Progenitor cell of endocrine pancreas (in vitro differentiated cells): Measurements from ENCODE around the gene VPS13C. TPM values are rescaled to one million over a fixed set of nuclear protein-coding genes. Genes with fewer than 3 reads are reported as not detected.

Source experiments
- DNase-seq: peaks from one replicate; pipeline ENCODE4 v3.0.0; 2021; ENCODE audit warnings: low spot score; ENCODE audit not compliant: unreplicated experiment
- H3K27ac Mint-ChIP-seq: 2 replicates; pipeline ENCODE4 v1.8.0; 2021; ENCODE audit warnings: mild to moderate bottlenecking, moderate library complexity, mixed read lengths
- H3K27me3 Mint-ChIP-seq: 2 replicates; pipeline ENCODE4 v1.8.0; 2021; ENCODE audit warnings: mixed read lengths
- H3K36me3 Mint-ChIP-seq: 2 replicates; pipeline ENCODE4 v1.8.0; 2022; ENCODE audit warnings: mixed read lengths; ENCODE audit not compliant: insufficient read depth
- H3K4me1 Mint-ChIP-seq: 2 replicates; pipeline ENCODE4 v1.8.0; 2021; ENCODE audit warnings: low read depth, mixed read lengths
- H3K4me3 Mint-ChIP-seq: 2 replicates; pipeline ENCODE4 v1.8.0; 2021; ENCODE audit warnings: low read depth, mild to moderate bottlenecking, moderate library complexity, mixed read lengths
- H3K9me3 Mint-ChIP-seq: 2 replicates; pipeline ENCODE4 v1.8.0; 2021; ENCODE audit warnings: low read depth, mixed read lengths
- total RNA-seq: library from RNA; stranded (reverse); gene quantifications from 2 replicates; pipeline ENCODE4 v1.2.1, GENCODE V29; 2021
- TF ChIP-seq, protein P1 (sequence below): fragments of 200-600 bp; sonication (generic); IDR thresholded peaks from one replicate; pipeline ENCODE4 v1.5.0; 2021; ENCODE audit warnings: antibody characterized with exemption, mild to moderate bottlenecking; ENCODE audit not compliant: unreplicated experiment

Gene VPS13C
- total RNA-seq, 1 donor from 2014 or later, result 47.7 TPM

GRCh38 chr15:62105266-62105665 lies 45.0 kb upstream of the VPS13C start:
- peaks cover 4% of the 10 kb centered on the region for H3K4me1 Mint-ChIP-seq

DNA sequence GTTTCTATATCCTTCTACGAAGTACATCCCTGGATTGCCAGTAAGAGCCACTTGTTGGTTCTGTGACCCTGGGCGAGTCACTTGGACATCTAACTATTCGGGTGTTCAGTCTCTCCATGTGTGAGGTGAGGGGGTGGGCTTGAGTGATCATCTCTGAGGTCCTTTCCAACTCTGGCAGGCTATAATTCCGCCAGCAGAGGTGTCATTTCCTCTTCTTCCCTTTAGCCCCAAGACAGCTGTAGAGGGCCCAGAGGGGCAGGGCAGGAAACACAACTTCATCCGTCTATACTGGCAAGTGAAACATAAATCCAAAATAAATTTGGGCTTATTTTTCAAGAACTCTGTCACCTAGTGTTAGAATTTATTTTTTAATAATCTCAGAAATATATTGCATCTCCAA lies 44.6 kb upstream of the VPS13C start:
- TF ChIP-seq, protein P1, sequence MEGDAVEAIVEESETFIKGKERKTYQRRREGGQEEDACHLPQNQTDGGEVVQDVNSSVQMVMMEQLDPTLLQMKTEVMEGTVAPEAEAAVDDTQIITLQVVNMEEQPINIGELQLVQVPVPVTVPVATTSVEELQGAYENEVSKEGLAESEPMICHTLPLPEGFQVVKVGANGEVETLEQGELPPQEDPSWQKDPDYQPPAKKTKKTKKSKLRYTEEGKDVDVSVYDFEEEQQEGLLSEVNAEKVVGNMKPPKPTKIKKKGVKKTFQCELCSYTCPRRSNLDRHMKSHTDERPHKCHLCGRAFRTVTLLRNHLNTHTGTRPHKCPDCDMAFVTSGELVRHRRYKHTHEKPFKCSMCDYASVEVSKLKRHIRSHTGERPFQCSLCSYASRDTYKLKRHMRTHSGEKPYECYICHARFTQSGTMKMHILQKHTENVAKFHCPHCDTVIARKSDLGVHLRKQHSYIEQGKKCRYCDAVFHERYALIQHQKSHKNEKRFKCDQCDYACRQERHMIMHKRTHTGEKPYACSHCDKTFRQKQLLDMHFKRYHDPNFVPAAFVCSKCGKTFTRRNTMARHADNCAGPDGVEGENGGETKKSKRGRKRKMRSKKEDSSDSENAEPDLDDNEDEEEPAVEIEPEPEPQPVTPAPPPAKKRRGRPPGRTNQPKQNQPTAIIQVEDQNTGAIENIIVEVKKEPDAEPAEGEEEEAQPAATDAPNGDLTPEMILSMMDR, result no peak
- H3K4me3 Mint-ChIP-seq, result no peak overlapping the region
- H3K36me3 Mint-ChIP-seq, result no peaks in the 10 kb centered on the region
- H3K27me3 Mint-ChIP-seq, result no peaks in the 10 kb centered on the region
- no peak overlapping the region for H3K27ac Mint-ChIP-seq
- H3K4me1 Mint-ChIP-seq, result peaks cover 4% of the 10 kb centered on the region
- DNase-seq, result no peak
- no peaks in the 10 kb centered on the region for H3K9me3 Mint-ChIP-seq

More at GRCh38 chr15:62105266-62105665, 45.0 kb upstream of the VPS13C start:
- Mint-ChIP-seq H3K27ac (no peak overlapping the region), H3K27me3 (no peaks in the 10 kb centered on the region), H3K36me3 (no peaks in the 10 kb centered on the region), H3K4me3 (no peak overlapping the region), H3K9me3 (no peaks in the 10 kb centered on the region)
- TF ChIP-seq, protein P1, result no peak
- no peak for DNase-seq

DNA sequence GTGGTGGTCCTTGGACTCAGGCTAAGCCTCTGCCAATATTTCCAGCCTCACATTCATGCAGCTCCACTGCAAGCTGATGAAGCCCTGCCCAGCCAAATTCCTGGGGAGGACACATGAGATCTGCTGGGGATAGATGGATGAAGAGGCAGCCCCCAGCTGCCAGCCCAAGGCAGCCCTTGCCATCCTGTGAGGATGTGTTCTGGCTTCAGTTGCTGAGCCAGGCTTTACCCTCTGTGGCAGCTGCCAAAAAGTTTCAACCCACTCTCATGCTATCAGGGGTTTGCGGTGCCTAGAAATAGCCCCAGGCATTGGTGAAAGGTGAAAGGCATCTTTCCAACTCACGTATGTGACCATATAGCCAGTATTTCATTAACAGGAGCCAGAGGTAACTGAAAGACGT lies 44.2 kb upstream of the VPS13C start:
- H3K4me1 Mint-ChIP-seq, result peaks cover 4% of the 10 kb centered on the region
- no peaks in the 10 kb centered on the region for H3K9me3 Mint-ChIP-seq
- TF ChIP-seq, protein P1, result no peak
- H3K36me3 Mint-ChIP-seq, result no peaks in the 10 kb centered on the region
- H3K27me3 Mint-ChIP-seq, result no peaks in the 10 kb centered on the region
- DNase-seq, result no peak
- H3K27ac Mint-ChIP-seq, result no peak overlapping the region
- no peak overlapping the region for H3K4me3 Mint-ChIP-seq

- H3K27me3 Mint-ChIP-seq, result no peaks in the 10 kb centered on the region
- H3K4me1 Mint-ChIP-seq, result peaks cover 4% of the 10 kb centered on the region
- TF ChIP-seq, protein P1, result no peak
- H3K9me3 Mint-ChIP-seq, result no peaks in the 10 kb centered on the region
- H3K36me3 Mint-ChIP-seq, result no peaks in the 10 kb centered on the region
- H3K27ac Mint-ChIP-seq, result no peak overlapping the region
- H3K4me3 Mint-ChIP-seq, result no peak overlapping the region
- DNase-seq, result no peak
Observed at GRCh38 chr15:62103431-62103830, 43.2 kb upstream of the VPS13C start.

GRCh38 chr15:62099094-62099601 lies 38.9 kb upstream of the VPS13C start:
- TF ChIP-seq, protein P1, result no peak
- Mint-ChIP-seq H3K27me3 (peaks cover 3% of the 10 kb centered on the region), H3K4me3 (no peak overlapping the region), H3K9me3 (no peaks in the 10 kb centered on the region), H3K27ac (no peak overlapping the region), H3K4me1 (peaks cover 3% of the 10 kb centered on the region), H3K36me3 (no peaks in the 10 kb centered on the region)
- no peak for DNase-seq
